HG03045 (cell line): Measurements from ENCODE around the gene PIAS4.

Source experiments
- ATAC-seq: cut with Tn5 transposase; IDR thresholded peaks from one replicate; pipeline ENCODE4 v1.9.1; 2021; ENCODE audit warnings: mild to moderate bottlenecking, moderate library complexity; ENCODE audit not compliant: unreplicated experiment

The PIAS4 gene

DNA sequence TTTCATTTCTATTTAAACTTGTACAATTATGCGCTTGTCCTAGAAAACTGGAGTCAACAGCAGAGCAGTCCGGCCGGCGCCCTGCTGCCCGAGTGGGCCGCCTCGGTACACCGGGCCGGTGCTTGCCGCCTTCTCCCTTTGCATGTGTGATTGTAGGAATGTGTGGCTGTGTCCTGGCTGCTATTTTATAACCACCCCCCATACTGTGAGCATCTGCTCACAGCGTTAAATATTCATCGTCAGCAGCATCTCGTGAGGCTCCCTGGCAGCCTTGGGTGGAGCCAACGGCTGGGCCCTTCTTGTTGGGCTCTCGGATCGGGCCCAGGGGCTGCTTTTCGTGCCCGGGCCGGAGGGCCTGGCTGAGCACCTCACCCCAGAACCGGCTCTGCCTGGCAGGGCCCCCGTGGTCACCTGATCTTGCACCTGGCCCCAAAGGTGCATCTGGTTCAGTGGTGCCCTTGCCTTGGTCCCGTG is 10.6 kb downstream of the PIAS4 start:
- no peak for ATAC-seq

DNA sequence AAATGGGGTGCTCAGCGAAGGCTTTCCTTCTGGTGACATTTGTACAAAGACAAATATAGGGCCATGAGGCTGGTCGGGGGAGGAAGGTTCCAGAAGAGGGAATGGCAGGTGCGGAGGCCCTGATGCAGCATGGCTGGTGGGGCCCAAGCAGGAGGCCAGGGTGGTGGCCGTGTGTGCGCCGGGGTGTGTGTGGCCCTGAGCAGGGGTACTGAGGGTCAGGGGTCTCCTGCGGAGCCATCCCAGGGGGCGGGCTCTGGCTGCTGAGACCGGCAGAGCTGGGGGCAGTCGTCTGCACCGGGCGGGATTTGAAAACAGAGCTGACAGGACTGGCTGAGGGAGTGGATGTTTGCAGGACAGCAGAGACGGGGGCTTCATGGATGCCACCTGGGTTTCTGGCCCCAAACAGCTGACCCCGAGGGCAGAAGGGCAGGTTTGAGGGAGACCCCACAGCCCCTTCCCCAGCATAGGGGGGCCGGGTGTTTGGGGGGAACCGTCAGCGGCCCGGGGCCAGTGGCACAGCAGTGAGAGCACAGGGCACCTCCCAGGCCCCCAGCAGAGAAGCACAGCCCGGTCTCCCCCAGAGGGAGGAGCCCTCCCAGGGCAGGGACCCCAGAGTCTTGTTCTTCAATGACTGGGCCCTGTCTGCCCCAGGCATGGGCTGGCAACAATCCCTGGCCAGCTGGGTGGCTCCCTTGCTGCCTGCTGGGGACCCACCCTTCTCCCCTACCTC is 11.4 kb downstream of the PIAS4 start:
- no peak for ATAC-seq

DNA sequence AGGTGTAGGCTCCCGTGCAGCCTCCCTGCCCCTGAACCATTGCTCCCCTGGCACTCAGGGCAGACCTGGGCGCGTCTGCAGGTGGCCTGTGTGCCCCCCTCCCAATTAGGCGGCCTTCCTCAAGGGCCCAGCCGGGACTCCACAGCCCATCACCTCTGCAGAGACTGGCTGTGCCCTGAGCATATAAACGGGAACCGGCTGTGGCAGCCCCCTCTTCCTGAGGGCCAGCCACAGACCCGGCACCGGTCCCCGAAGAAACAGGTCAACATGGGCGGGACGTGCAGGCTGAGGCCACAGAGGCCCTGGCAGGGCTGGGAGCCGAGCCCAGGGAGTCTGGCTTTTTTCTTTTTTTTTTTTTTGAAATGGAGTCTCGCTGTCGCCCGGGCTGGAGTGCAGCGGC is 12.0 kb downstream of the PIAS4 start:
- ATAC-seq, result no peak

DNA sequence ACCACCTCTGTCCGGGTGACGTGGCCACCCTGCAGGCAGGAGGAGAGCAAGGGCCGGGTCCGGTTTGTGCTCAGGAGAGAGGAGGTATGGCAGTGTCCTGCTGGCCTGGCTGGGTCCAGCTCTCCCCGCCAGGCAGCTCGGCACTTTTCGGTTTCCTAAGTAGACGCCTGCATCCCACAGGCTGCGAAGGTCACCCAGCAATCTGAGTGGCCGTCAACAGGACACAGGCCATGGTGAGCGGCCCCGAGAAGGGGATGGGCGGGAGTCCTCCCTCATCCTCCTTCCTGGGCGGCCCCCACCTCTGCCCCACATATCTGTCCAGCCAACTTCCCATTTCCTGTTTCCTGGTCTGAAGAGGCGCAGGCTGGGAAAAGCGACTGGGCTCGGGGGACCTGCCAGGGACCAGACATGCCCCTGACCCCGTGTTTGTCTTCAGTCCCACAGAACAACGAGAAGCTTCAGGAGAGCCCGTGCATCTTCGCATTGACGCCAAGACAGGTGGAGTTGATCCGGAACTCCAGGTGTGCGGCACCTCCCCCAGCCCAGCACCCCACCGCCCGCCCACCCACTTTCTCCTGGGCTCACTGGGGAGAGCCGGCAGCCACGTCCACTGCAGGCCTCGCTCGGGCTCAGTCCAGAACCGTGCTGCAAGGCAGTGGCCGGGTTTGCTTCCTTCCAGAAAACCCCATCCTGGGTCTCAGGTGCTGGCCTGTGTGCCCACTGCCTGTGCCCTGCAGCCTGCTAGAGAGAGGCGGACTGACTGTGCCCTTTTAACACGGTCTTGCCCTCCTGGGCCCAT is 16.3 kb downstream of the PIAS4 start:
- no peak for ATAC-seq

DNA sequence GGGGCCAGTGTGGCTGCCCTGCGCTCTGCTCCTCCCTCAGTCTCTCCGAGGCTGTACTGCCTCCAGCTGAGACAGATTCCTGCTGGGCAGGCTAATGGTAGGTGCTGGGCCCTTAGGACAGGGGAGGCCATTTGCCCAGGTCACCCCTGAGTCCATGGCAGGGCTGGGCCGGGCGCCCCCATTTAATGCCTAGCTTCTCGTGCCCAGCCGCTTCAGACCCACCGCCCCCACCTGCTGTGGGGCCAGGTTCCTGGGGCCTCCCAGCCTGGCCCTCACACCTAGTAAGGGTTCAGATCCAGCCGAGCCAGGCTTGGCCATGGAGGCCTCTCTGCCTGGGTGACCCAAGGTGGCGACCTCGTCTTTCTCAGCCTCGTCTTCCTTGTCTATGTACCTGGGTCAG is 17.8 kb downstream of the PIAS4 start:
- ATAC-seq, result no peak

DNA sequence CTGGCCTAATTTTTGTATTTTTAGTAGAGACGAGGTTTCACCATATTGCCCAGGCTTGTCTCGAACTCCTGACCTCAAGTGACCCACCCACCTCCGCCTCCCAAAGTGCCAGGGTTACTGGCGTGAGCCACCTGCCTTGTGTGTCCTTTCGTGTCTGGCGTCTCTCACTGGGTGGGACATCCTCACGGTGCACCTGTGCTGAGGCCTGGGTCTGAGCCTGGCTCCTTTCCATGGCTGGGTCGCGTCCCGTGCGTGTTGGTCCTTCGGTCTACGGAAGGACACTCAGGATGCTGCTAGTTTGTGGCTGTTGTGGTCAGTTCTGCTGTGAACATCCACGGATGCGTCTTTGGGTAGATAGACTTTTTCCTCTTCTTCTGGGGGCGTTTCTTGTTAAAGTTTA is 19.6 kb downstream of the PIAS4 start:
- no peak for ATAC-seq

DNA sequence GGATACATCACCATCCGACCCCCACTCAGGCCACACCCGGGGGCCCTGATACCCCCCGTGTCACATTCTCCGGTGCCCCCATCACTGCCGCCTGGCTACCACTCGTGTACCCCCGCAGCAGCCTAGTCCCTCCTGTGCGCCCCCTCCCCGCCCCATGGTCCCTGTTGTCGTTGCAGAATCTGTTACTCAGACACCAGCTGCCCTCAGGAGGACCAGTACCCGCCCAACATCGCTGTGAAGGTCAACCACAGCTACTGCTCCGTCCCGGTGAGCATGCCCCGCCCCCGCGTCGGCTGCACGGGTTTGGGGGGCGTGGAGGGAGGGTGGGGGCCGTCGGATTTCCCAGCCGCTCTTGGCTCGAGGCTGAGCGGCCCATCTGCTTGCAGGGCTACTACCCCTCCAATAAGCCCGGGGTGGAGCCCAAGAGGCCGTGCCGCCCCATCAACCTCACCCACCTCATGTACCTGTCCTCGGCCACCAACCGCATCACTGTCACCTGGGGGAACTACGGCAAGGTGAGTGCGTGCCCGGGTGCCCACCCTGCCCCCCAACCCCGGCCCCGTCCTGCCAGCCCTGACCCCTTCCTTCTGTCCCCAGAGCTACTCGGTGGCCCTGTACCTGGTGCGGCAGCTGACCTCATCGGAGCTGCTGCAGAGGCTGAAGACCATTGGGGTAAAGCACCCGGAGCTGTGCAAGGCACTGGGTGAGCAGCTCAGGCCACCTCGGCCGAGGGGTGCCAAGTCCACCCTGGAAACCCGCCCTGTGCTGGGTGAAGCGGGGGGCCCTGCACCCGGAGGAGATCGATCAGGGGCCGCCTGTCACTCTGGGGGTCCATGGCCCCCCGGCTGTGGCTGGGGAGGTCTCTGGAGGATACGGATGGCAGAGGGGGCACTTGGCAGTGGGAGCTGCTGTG is 21.1 kb downstream of the PIAS4 start:
- no peak for ATAC-seq

DNA sequence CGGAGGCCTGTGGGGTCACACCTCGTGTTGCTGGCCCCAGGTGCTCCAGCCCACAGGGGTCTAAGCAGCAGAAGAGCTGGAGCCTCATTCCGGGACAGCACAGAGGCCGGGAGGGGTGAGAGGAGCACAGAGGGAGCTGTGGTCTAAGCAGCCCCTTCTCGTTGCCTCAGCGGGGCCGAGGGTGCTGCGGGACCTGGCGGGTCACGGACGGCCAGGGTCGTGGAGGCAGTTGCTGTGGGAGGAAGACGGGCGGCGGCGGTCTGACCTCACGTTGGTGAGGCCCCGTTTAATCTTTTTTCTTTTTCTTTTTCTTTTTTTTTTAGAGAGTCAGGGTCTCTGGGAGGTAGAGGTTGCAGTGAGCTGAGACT is 21.7 kb downstream of the PIAS4 start:
- ATAC-seq, result no peak

DNA sequence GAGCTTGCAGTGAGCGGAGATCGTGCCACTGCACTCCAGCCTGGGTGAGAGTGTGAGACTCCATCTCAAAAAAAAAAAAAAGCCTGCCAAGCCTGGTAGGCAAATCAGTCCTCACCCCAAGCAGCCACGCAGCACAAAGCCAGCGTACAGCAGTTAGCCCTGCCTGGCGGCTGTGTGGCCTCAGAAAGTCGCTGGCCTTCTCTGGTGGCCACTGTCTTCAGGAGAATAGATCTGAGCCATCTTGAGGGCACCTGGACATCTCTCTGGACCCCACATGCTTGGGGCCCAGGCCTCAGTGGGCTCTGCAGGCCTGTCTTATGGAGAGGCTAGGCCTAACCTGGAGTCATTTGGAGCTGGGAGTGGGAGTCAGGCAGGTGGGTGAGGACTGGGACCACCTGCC is 23.0 kb downstream of the PIAS4 start:
- ATAC-seq, result no peak

DNA sequence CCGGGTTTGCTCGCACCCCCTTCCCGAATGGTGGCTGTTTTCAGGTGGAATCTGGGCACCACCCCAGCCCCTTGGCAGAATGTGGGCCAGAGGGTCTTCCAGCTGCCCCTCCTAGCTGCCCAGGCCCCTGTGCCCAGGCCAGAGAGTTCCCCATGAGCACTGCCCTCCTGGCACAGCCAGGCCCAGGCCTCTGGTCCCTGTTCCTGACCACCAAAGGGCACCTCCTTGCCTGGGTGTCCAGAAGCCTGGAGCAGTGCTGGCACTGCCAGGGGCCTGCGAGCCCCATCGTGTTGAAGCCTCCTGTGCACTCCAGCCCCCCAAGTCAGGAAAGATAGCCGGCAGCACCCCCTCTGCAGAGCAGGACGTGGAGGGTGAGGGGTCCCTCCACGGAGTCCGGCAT is 23.4 kb downstream of the PIAS4 start:
- ATAC-seq, result no peak

DNA sequence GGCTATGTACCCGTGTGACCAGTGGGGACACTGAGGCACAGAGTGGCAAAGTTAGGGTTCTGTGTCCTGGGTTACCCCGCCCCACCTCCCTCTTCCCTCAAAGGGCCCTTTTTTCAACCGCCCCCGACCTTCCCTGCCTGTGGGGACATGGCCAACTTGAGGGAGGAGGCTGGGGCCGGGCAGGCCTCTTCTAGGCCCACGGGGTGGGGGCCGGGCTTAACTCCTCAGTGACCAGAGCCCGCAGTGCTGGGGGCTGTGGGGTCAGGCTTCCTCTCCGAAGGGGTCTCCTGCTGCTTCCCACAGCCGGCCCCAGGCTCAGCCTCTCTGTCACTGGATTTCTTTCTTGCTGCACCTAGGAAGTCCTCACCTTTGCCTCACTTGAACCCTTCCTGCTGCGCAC is 23.9 kb downstream of the PIAS4 start:
- no peak for ATAC-seq

DNA sequence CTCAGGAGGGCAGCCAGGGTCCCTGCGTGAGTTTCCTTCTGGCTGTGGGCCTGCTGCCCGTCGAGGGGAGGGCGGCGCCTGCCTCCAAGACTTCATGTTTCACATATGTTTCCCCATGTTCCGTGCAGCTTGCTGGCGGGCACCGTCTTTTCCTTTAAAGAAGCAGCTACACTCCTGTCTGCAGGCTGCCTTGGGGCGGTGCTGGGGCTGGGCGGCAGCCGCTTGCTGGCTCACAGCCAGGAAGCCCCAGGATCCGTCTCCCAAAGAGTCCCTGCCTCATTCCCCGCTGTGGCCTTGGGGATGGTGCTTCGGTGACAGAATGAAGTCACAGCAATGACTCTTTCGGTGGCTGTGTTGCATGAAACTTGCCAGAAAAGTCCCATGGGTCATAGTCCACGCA is 24.9 kb downstream of the PIAS4 start:
- ATAC-seq, result no peak

DNA sequence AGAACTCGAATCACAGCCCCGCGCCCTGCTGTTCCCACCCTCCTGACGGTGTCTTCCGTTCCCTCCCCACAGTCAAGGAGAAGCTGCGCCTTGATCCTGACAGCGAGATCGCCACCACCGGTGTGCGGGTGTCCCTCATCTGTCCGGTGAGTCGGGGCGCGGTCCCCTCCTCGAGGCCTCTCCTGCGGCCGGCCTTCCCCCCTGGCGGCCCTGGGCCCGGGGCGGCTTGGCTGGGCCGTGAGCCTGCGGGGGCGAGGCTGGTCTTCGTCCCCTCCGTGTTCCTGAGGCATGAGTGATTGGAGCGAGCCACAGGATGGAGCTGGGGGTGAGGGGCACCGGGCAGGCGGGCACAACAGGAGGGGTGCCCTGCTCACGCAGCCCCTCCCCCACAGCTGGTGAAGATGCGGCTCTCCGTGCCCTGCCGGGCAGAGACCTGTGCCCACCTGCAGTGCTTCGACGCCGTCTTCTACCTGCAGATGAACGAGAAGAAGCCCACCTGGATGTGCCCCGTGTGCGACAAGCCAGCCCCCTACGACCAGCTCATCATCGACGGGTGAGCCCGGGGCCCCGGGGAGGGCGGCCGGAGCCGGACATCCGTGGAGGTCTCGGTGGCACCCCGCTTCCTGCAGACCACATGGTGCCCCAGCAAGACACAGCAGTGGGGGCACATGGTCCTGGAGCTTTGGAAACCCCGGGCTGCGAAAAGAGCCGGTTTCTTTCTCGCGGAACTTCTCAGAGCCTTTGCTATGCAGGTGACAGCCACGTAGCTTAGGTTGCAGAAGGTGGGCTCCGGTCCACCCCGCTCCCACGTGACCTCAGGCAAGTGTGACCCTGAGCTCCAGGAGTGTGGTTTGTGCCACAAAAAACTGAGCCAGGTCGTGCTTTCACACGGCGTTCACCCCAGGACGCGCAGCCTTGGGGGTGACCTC is 25.8 kb downstream of the PIAS4 start:
- ATAC-seq, result no peak

DNA sequence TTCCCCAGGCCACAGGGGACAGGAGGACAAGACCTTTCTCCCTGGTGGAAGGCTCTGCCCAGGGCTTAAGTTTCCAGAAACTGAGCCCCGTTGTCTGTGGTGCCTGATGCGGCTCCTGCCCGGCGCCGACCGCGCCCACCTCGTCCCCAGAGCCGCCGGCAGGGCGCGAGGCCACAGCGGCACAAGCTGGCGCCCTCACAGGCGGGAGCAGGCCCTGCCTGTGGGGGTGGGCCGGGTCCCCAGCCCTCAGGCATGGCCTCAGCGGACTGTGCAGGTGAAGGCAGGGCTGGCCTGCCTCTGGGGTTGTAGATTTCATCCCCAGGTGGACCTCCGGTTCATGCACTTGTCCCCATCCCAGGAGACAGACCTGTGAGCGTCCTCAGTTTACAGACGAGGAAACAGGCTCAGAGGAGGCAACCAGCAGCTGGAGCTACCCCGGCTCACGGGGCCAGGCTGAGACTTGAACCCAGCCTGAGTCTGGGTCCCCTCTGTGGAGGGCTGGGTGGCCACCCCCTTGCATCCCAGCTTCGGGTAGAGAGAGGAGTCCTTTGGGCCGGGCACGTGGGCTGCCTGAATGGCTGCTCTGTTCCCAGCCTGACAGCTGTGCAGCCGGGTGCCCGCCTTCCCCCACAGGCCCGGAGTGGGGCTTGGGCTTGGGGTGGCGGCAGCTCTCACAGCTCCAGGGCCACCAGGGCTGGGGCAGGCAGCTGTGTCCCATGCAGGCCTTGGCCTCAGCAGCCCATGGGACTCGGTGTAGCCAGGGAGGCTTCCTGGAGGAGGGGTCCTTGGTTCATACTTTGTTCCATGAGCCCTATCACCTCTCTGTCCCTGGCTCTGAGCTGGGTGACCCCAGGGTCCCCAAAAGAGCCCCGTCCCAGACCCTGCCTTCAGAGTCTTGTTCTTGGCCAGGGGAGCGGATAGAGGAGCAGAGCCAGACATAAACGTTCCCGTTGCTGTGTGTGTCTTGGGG is 26.8 kb downstream of the PIAS4 start:
- ATAC-seq, result no peak

DNA sequence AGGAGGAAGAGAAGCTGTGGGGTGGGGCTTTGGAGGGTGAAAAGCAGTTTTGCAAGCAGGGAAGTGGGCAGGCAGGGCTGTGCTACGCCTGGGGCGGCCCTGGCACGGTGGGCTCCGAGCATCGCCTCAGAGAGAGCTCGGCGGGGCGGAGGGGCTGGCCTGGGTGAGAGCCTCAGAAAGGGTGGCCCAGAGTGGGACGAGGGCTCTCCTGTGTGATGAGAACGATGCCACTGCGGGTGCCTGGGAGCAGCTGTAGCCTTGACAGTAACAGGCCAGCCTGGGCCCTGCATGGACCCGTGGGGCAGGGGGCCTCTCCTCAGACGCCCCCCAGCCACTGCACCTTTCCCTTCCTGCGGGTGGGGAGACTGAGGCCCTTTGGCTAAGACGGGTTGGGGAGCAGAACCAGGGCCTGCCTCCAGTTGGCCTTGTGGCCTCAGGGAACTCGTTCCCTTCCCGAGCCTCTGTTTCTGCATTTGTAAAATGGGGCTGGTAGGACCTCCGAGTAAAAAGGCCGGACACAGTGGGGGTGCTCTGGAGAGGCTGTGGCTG is 27.6 kb downstream of the PIAS4 start:
- no peak for ATAC-seq

DNA sequence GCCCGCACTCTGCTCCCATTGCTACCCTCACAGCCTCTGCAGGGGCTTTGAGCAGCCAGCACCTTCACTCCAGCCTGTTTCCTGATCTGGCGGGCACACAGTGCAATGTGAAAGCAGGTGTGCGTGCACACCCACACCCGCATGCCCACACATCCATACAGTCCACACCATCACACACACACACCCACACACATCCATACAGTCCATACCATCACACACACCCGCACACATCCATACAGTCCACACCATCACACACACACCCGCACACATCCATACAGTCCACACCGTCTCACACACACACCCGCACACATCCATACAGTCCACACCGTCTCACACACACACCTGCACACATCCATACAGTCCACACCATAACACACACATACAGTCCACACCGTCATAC is 28.0 kb downstream of the PIAS4 start:
- ATAC-seq, result no peak

DNA sequence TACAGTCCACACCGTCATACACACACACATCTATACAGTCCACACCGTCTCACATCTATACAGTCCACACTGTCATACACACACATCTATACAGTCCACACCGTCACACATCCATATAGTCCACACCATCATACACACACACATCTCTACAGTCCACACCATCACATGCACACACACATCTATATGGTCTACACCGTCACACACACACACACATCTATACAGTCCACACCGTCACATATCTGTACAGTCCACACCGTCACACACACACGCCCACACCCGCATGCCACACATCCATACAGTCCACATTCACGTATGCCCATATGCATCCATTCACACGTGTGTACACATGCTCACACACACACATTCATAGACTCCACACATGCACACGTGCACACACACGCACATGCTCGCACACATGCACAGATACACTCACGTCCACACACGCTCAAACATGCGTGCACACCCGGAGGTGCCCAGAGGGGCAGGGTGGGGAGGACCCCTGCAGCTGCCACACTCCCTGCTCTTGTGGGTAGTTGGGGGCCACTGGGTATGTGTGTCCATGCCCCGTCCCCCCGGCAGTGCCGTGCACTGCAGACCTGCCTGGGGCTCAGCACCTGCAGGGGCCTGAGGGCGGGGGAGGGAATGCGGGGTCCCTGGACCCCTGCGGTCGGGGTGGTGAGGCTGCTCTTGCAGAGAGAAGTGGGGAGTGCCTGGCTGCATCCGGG is 29.2 kb downstream of the PIAS4 start:
- ATAC-seq, result no peak

DNA sequence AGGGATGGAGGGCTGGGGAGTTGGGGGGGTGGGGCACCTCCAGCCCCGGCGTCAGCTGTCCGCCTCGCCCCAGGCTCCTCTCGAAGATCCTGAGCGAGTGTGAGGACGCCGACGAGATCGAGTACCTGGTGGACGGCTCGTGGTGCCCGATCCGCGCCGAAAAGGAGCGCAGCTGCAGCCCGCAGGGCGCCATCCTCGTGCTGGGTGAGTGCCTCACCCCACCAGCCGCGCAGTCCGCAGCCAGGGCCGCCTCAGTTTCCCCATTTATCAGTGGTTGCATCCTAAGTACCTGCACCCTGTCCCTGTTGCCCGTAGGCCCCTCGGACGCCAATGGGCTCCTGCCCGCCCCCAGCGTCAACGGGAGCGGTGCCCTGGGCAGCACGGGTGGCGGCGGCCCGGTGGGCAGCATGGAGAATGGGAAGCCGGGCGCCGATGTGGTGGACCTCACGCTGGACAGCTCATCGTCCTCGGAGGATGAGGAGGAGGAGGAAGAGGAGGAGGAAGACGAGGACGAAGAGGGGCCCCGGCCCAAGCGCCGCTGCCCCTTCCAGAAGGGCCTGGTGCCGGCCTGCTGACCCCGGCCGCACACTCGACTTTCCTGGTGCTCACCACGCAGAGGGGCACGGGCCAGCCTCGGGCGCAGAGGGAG is 29.9 kb downstream of the PIAS4 start:
- ATAC-seq, result no peak
